C4-2B (cell line): Measurements from ENCODE around the gene NUP62.

Experiments
- CTCF ChIP-seq: fragments of 450-650 bp; conservative IDR thresholded peaks from 2 replicates; pipeline ENCODE4 v1.5.1; 2017; ENCODE audit warnings: mild to moderate bottlenecking
- ZFX ChIP-seq: fragments of 450-650 bp; IDR thresholded peaks from 2 replicates; pipeline ENCODE4 v1.6.1; 2017

DNA sequence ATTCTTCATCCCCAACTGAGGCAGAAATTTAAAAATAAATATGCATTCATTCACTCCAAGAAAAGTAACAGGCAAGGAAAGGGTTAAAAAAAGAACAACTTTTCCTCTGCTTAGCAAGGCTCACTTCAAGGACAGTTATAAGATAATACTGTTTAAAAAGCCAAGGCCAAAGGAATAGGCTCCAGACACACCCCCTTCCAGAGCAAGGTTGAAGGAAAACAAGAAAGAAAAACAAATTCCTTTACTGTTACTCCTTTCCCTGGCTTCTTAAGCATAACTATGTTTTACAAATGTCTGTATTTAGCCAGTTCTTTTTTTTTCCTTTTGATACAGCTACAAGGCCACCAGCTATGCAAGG is 23.2 kb upstream of the NUP62 start:
- TF ChIP-seq CTCF (no peak), ZFX (no peak)
